ENCODE data around the gene TROAP.

GRCh38 chr12:49305762-49306510 lies 17.1 kb upstream of the TROAP start:
- TF ChIP-seq TARDBP (IDR thresholded peaks at IDR 0.05), result no peak
- no peak for TF ChIP-seq FOXM1 (IDR thresholded peaks at IDR 0.05; ENCODE audit: borderline replicate concordance)
- no peak for TF ChIP-seq ARNT (IDR thresholded peaks at IDR 0.05)
- no peak for TF ChIP-seq BHLHE40 (IDR thresholded peaks at IDR 0.05; ENCODE audit: borderline replicate concordance)
- no peak for TF ChIP-seq SUZ12 (IDR thresholded peaks at IDR 0.05)
- TF ChIP-seq NFRKB (IDR thresholded peaks at IDR 0.05), result no peak
- no peak for TF ChIP-seq FOXK2 (IDR thresholded peaks at IDR 0.05)
- TF ChIP-seq CTBP1 (IDR thresholded peaks at IDR 0.05; ENCODE audit: borderline replicate concordance), result no peak
- TF ChIP-seq L3MBTL2 (conservative IDR thresholded peaks at IDR 0.05), result no peak
- no peak for TF ChIP-seq LEF1 (IDR thresholded peaks at IDR 0.05; ENCODE audit: borderline replicate concordance)
- TF ChIP-seq SP1 (IDR thresholded peaks at IDR 0.05), result no peak
- TF ChIP-seq ZNF384 (IDR thresholded peaks at IDR 0.05), result no peak
